ENCODE results near the gene KRT222.

DNA sequence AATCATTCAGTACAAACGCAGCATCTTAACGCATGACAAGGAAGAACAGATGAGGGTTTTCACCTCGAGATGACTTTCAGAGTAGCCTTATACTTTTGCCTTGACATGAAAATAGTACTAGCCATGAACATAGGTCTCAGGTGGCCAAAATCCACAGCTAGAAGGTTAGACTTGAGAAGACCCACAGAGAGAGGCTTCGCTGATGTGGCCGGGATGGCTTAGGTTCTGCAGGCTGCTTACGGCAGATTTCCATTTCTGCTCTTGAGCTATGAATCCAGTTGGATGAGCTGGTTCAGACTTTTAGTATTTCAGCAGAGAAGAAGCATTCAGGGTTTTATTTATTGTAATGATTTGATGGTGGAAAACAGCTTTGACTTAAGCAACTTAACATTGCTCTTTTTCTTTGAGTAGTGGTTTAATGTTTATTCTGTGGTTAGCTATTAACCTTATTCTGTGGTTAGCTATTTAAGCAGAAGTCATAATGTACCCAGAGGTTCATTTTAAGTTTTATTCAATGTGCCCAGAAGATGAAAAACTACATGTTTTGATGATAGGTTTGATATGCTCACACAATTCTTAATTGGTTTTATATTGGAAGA is 31.0 kb upstream of the KRT222 start:
- TF ChIP-seq POLR2A (IDR thresholded peaks at IDR 0.05; ENCODE audit: low read length) = no peak
- TF ChIP-seq GATA1 (IDR thresholded peaks at IDR 0.05; ENCODE audit: low read depth, low read length) = no peak

All from erythroblast (primary cell).